NCI-H2107 treated with DMSO at 0.1 percent for 48 hours (cell line): Measurements from ENCODE around the gene ZNF777.
"Not testable (repeated sequence)": the region's sequence is repeated elsewhere in the genome, so short reads cannot be mapped to it uniquely, and the experiment has no call there.

ENCODE experiments used
- DNase-seq: peaks from one replicate; lab custom pipeline; 2025; ENCODE audit not compliant: unreplicated experiment; lab: John Stamatoyannopoulos, UW

ZNF777 gene

GRCh38 chr7:149460493-149461277 is at the start of gene ZNF777:
TSS of gene ZNF777 (minus strand) at chr7:149461062. CDS start at chr7:149456022, 5,040 bp downstream.
- peak; percentile 56 for DNase-seq

- no peak for DNase-seq
Measured at GRCh38 chr7:149510248-149510647, 49.4 kb upstream of the ZNF777 start.

- DNase-seq, result no peak
Measured at GRCh38 chr7:149509774-149510173, 48.9 kb upstream of the ZNF777 start.

GRCh38 chr7:149505551-149505950 is 44.7 kb upstream of the ZNF777 start:
- DNase-seq, result no peak

- no peak for DNase-seq
Measured at GRCh38 chr7:149501651-149502050, 40.8 kb upstream of the ZNF777 start.

- no peak for DNase-seq
Measured at GRCh38 chr7:149500910-149501309, 40.0 kb upstream of the ZNF777 start.

GRCh38 chr7:149500201-149500600 is 39.3 kb upstream of the ZNF777 start:
- no peak for DNase-seq

GRCh38 chr7:149498811-149499210 is 37.9 kb upstream of the ZNF777 start:
- no peak for DNase-seq

GRCh38 chr7:149497467-149498261 is 36.8 kb upstream of the ZNF777 start, which contains the start of gene ZNF746:
TSS of gene ZNF746 (minus strand) at chr7:149497809. CDS start at chr7:149497536, 273 bp downstream.
- DNase-seq, result peak; percentile 42

GRCh38 chr7:149496642-149497391 is 36.0 kb upstream of the ZNF777 start:
- no peak for DNase-seq

- peak; percentile 9 for DNase-seq
Measured at GRCh38 chr7:149495785-149496641, 35.2 kb upstream of the ZNF777 start.

- DNase-seq, result no peak
Measured at GRCh38 chr7:149494738-149495368, 34.0 kb upstream of the ZNF777 start.

GRCh38 chr7:149493975-149494374 is 33.1 kb upstream of the ZNF777 start:
- not testable (repeated sequence) for DNase-seq

- DNase-seq, result no peak
Measured at GRCh38 chr7:149493366-149493765, 32.5 kb upstream of the ZNF777 start.

- peak; percentile 19 for DNase-seq
Measured at GRCh38 chr7:149490083-149490760, 29.4 kb upstream of the ZNF777 start.

- DNase-seq, result no peak
Measured at GRCh38 chr7:149489391-149490024, 28.6 kb upstream of the ZNF777 start.

- no peak for DNase-seq
Measured at GRCh38 chr7:149479568-149479967, 18.7 kb upstream of the ZNF777 start.

- DNase-seq, result no peak
Measured at GRCh38 chr7:149478754-149479153, 17.9 kb upstream of the ZNF777 start.
